Keratinocyte (primary cell): ENCODE results near the gene ZC3H8. TPM values are rescaled to one million over a fixed set of nuclear protein-coding genes. Genes with fewer than 3 reads are reported as not detected.

ENCODE experiments used
- DNase-seq: peaks from one replicate; pipeline ENCODE4 v3.0.0-alpha.2; 2011; ENCODE audit warnings: low read depth, missing footprints, low spot score
- FAIRE-seq: peaks from 2 replicates; lab custom pipeline; 2011; peaks lifted over from hg19 to GRCh38; lab: Jason Lieb, UNC
- H2AFZ ChIP-seq: 2 replicates; pipeline ENCODE4 v1.6.0; 2012; ENCODE audit warnings: low read length, control low read depth, inconsistent platforms; ENCODE audit not compliant: control insufficient read depth
- H3K27ac ChIP-seq: 2 replicates; pipeline ENCODE4 v1.5.1; 2011; ENCODE audit warnings: low read length; ENCODE audit not compliant: control insufficient read depth, insufficient read depth
- H3K27me3 ChIP-seq: 3 replicates; pipeline ENCODE4 v1.6.0; 2011; ENCODE audit warnings: low read length; ENCODE audit not compliant: control insufficient read depth, insufficient read depth; ENCODE audit errors: extremely low read depth
- H3K36me3 ChIP-seq, 2 experiments: 2 replicates in 1 of 2; 3 replicates in 1 of 2; pipeline ENCODE4 v1.5.1; 2011; ENCODE audit warnings: low read length in 2 of 2, mild to moderate bottlenecking in 1 of 2; ENCODE audit not compliant: control insufficient read depth in 2 of 2, insufficient read depth in 2 of 2; ENCODE audit errors: extremely low read depth in 1 of 2
- H3K4me1 ChIP-seq: 3 replicates; pipeline ENCODE4 v1.5.1; 2011; ENCODE audit warnings: low read length; ENCODE audit not compliant: control insufficient read depth, insufficient read depth; ENCODE audit errors: extremely low read depth
- H3K4me2 ChIP-seq: 3 replicates; pipeline ENCODE4 v1.6.0; 2011; ENCODE audit warnings: low read depth, low read length; ENCODE audit not compliant: control insufficient read depth, insufficient read depth; ENCODE audit errors: extremely low read depth
- H3K4me3 ChIP-seq, 3 experiments: fragments of 200-600 bp in 1 of 3; sonication (generic) in 1 of 3; 2 replicates in 2 of 3; 3 replicates in 1 of 3; pipeline ENCODE4 v1.5.1; 2011 to 2016; ENCODE audit warnings: low read length in 3 of 3, mild to moderate bottlenecking in 3 of 3, control low read depth in 2 of 3, inconsistent platforms in 1 of 3, low read depth in 1 of 3, mixed read lengths in 1 of 3, mixed run types in 1 of 3, moderate library complexity in 1 of 3; ENCODE audit not compliant: control insufficient read depth in 2 of 3, insufficient read depth in 2 of 3; ENCODE audit errors: extremely low read depth in 1 of 3
- H3K79me2 ChIP-seq: 2 replicates; pipeline ENCODE4 v1.6.0; 2012; ENCODE audit warnings: low read length; ENCODE audit not compliant: control insufficient read depth, insufficient read depth
- H3K9ac ChIP-seq: 3 replicates; pipeline ENCODE4 v1.6.0; 2011; ENCODE audit warnings: low read length; ENCODE audit not compliant: control insufficient read depth, insufficient read depth; ENCODE audit errors: extremely low read depth
- H3K9me1 ChIP-seq: 3 replicates; pipeline ENCODE4 v1.6.0; 2011; ENCODE audit warnings: low read length; ENCODE audit not compliant: control insufficient read depth, insufficient read depth; ENCODE audit errors: extremely low read depth
- H3K9me3 ChIP-seq: 2 replicates; pipeline ENCODE4 v1.5.1; 2012; ENCODE audit warnings: low read depth, low read length; ENCODE audit not compliant: control insufficient read depth
- H4K20me1 ChIP-seq: 3 replicates; pipeline ENCODE4 v1.6.0; 2011; ENCODE audit warnings: low read length; ENCODE audit not compliant: control insufficient read depth, insufficient read depth; ENCODE audit errors: extremely low read depth
- EZH2 ChIP-seq: IDR thresholded peaks from one replicate; pipeline ENCODE4 v1.6.1; 2012; ENCODE audit warnings: inconsistent platforms, mild to moderate bottlenecking, low read length, moderate library complexity
- dilution Hi-C: fragments of 300-500 bp; cut with MboI; formaldehyde crosslinking; loops from one replicate; pipeline ENCODE4 v1.7.0; 2020; ENCODE audit warnings: low sequenced_read_pairs; ENCODE audit not compliant: extremely low pct_ligation_motif_present
- polyA plus RNA-seq, 5 experiments: library from polyadenylated mRNA; depleted of rRNA in 3 of 5; stranded (reverse) in 3 of 5; stranded (forward) in 1 of 5; unstranded in 1 of 5; fragments of >200 nt; gene quantifications; 1 replicate in 1 of 5; 2 replicates in 3 of 5; 3 replicates in 1 of 5; pipeline versions ENCODE4 v1.2.1 to v1.2.3, GENCODE V29; 2011 to 2012; ENCODE audit warnings: missing spikeins in 2 of 5, low read depth in 1 of 5, low replicate concordance in 1 of 5
- TF ChIP-seq, protein P1 (sequence below), 3 experiments: IDR thresholded peaks in 1 of 3; conservative IDR thresholded peaks in 1 of 3; optimal IDR thresholded peaks in 1 of 3; 2 replicates in 2 of 3; 3 replicates in 1 of 3; pipeline versions ENCODE3 to v1.5.1; 2011; ENCODE audit warnings: low read length in 3 of 3, mild to moderate bottlenecking in 3 of 3, moderate library complexity in 2 of 3, control low read depth in 1 of 3, inconsistent platforms in 1 of 3; ENCODE audit not compliant: insufficient read depth in 2 of 3; ENCODE audit errors: extremely low read depth in 1 of 3

Gene ZC3H8
- polyA plus RNA-seq, 1 donor (not counting 4 experiments of a cell fraction or from before 2014, with no cell fraction given): 11.4 TPM

DNA sequence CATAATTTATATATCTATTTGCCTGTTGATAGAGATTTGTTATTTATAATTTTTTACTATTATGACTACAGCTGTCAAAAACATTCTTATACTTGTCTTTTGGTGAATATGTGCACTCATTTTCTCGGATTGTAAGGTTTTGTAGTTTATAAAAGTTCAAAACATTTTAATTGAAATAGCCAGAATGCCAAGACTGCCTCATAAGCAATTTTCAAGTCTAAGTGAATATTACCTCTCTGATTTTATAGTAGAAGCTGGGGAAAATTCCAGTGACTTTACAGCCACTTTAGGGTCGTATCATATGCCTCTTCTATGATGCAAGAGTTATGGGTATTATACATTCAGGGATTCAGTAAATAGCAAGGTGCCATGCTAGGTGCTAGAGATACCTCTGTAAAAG is 41.6 kb upstream of the ZC3H8 start:
- no peaks in the 10 kb centered on the region for H3K79me2 ChIP-seq
- H2AFZ ChIP-seq: no peak overlapping the region
- H3K4me1 ChIP-seq: peaks cover 5% of the 10 kb centered on the region
- H3K9ac ChIP-seq: no peak overlapping the region
- TF ChIP-seq, protein P1, sequence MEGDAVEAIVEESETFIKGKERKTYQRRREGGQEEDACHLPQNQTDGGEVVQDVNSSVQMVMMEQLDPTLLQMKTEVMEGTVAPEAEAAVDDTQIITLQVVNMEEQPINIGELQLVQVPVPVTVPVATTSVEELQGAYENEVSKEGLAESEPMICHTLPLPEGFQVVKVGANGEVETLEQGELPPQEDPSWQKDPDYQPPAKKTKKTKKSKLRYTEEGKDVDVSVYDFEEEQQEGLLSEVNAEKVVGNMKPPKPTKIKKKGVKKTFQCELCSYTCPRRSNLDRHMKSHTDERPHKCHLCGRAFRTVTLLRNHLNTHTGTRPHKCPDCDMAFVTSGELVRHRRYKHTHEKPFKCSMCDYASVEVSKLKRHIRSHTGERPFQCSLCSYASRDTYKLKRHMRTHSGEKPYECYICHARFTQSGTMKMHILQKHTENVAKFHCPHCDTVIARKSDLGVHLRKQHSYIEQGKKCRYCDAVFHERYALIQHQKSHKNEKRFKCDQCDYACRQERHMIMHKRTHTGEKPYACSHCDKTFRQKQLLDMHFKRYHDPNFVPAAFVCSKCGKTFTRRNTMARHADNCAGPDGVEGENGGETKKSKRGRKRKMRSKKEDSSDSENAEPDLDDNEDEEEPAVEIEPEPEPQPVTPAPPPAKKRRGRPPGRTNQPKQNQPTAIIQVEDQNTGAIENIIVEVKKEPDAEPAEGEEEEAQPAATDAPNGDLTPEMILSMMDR (optimal IDR thresholded peaks at IDR 0.05 in 1 of 3, IDR thresholded peaks at IDR 0.05 in 1 of 3, conservative IDR thresholded peaks at IDR 0.05 in 1 of 3; ENCODE audit: extremely low read depth in 1 of 3, insufficient read depth in 2 of 3, low read length in 3 of 3): no peak
- TF ChIP-seq EZH2: no peak
- H3K27ac ChIP-seq: no peak overlapping the region
- H3K9me1 ChIP-seq: no peaks in the 10 kb centered on the region
- no peak overlapping the region for H3K4me3 ChIP-seq
- H4K20me1 ChIP-seq: no peaks in the 10 kb centered on the region
- no peaks in the 10 kb centered on the region for H3K27me3 ChIP-seq
- H3K36me3 ChIP-seq: no peaks in the 10 kb centered on the region
- FAIRE-seq (no peak), DNase-seq (no peak)
- dilution Hi-C loops: no loop called here
- H3K4me2 ChIP-seq: no peak overlapping the region
- no peaks in the 10 kb centered on the region for H3K9me3 ChIP-seq

DNA sequence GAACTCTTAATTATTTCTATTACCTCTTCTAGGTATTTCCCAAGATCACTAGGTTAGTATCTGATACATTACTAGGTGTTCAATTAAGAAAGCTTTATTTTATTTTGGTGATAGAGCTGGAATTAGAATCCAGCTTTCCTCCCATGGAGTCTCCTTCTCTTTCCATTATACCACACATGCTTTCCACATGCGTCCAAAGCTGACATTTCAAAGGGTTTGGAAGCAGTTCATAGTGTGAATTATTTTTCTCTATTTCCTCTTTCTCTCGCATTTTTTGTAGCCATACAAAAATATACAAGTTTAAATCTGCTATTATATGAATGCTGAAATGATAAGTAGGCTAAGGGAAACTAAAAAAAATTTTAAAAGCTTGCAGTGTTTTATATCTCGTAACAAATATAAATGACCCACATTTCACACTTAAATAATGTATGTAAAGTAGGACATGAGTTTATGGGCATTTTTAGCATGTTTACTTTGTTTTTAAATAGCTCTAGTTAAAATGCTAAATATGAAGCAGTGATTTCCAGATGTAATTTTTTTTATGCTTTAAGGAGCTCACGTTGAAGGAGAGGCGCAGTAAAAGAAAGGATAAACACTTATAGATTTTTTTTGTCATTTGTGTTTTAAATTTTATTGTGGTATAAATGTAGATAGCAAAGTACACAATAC is 40.7 kb upstream of the ZC3H8 start:
- TF ChIP-seq, protein P1 (optimal IDR thresholded peaks at IDR 0.05 in 1 of 3, IDR thresholded peaks at IDR 0.05 in 1 of 3, conservative IDR thresholded peaks at IDR 0.05 in 1 of 3; ENCODE audit: extremely low read depth in 1 of 3, insufficient read depth in 2 of 3, low read length in 3 of 3): no peak
- no peak for TF ChIP-seq EZH2
- no peak for FAIRE-seq
- dilution Hi-C loops: no loop called here
- H4K20me1 ChIP-seq: no peaks in the 10 kb centered on the region
- no peaks in the 10 kb centered on the region for H3K9me1 ChIP-seq
- no peaks in the 10 kb centered on the region for H3K9me3 ChIP-seq
- no peaks in the 10 kb centered on the region for H3K79me2 ChIP-seq
- no peak overlapping the region for H3K4me2 ChIP-seq
- no peak for DNase-seq
- H3K4me1 ChIP-seq: no peaks in the 10 kb centered on the region
- no peaks in the 10 kb centered on the region for H3K27me3 ChIP-seq
- H3K36me3 ChIP-seq: no peaks in the 10 kb centered on the region
- H3K9ac ChIP-seq: no peak overlapping the region
- no peak overlapping the region for H2AFZ ChIP-seq
- no peak overlapping the region for H3K27ac ChIP-seq
- H3K4me3 ChIP-seq: no peak overlapping the region
